Transverse colon (tissue), 4 donors: ENCODE data around the gene GPR162. TPM values are rescaled to one million over a fixed set of nuclear protein-coding genes. Genes with fewer than 3 reads are reported as not detected.

ENCODE experiments used
- DNase-seq: peaks from one replicate; pipeline ENCODE4 v3.0.0-alpha.2; 2019
- H3K27ac ChIP-seq, 4 donors: fragments of 200-600 bp; sonication (generic); 2 replicates each; pipeline ENCODE4 v1.5.1; 2016 to 2018; ENCODE audit warnings: inconsistent platforms in 4 of 4
- H3K27me3 ChIP-seq: fragments of 200-600 bp; sonication (generic); 2 replicates; pipeline ENCODE4 v1.5.1; 2017; ENCODE audit warnings: inconsistent platforms
- H3K36me3 ChIP-seq, 4 donors: fragments of 200-600 bp; sonication (generic); 2 replicates each; pipeline ENCODE4 v1.5.1; 2017 to 2019; ENCODE audit warnings: inconsistent platforms in 4 of 4
- H3K4me1 ChIP-seq, 4 donors: fragments of 200-600 bp; sonication (generic); 2 replicates each; pipeline ENCODE4 v1.5.1; 2017 to 2020; ENCODE audit warnings: inconsistent platforms in 4 of 4
- H3K4me3 ChIP-seq, 4 donors: fragments of 200-600 bp; sonication (generic); 1 replicate in 1 of 4; 2 replicates in 3 of 4; pipeline versions ENCODE4 v1.5.1 to v1.6.1; 2017 to 2019; ENCODE audit warnings: inconsistent platforms in 4 of 4
- H3K9me3 ChIP-seq, 2 donors: fragments of 200-600 bp; sonication (generic); 2 replicates each; pipeline ENCODE4 v1.5.1; 2017 to 2019; ENCODE audit warnings: inconsistent platforms in 2 of 2
- CTCF ChIP-seq, 5 experiments: fragments of 200-600 bp in 3 of 5; fragments of 450-650 bp in 2 of 5; sonication (generic) in 3 of 5; IDR thresholded peaks; 1 replicate in 2 of 5; 2 replicates in 3 of 5; pipeline ENCODE4 v1.5.1; 2016 to 2017; ENCODE audit warnings: antibody characterized with exemption in 5 of 5, inconsistent platforms in 3 of 5, mild to moderate bottlenecking in 2 of 5, moderate library complexity in 1 of 5
- EP300 ChIP-seq: sonication (generic); formaldehyde crosslinking; IDR thresholded peaks from one replicate; pipeline ENCODE4 v1.6.1; 2017; ENCODE audit warnings: antibody characterized with exemption, low read depth
- POLR2A ChIP-seq: fragments of 450-650 bp; IDR thresholded peaks from one replicate; pipeline ENCODE4 v1.6.1; 2016; ENCODE audit warnings: antibody characterized with exemption, mild to moderate bottlenecking, moderate library complexity
- POLR2AphosphoS5 ChIP-seq, 3 donors: sonication (generic); formaldehyde crosslinking; IDR thresholded peaks; one replicate each; pipeline ENCODE4 v1.6.1; 2016; ENCODE audit warnings: antibody characterized with exemption in 3 of 3
- WGBS, 2 donors: methylation state at CpG; one replicate each; pipeline ENCODE4 v1.1.5; 2018; ENCODE audit warnings: low coverage in 1 of 2; 5-methylcytosine and 5-hydroxymethylcytosine counted together
- in situ Hi-C, 4 donors: fragments of 200-750 bp; cut with MboI; loops; one replicate each; pipeline versions ENCODE4 v1.15.0 to v1.15.1; 2017; ENCODE audit warnings: low sequenced_read_pairs in 3 of 4, low pct_ligation_motif_present in 1 of 4, low pct_unique_long_range_greater_than_20kb in 1 of 4
- intact Hi-C: fragments of 100-400 bp; cut with DNase I; formaldehyde crosslinking; loops from one replicate; pipeline ENCODE4 v1.15.1; 2023; ENCODE audit warnings: low total_unique reads
- total RNA-seq, 4 donors: library from RNA; depleted of rRNA; stranded (reverse); fragments of >200 nt; gene quantifications; one replicate each; pipeline ENCODE4 v1.1.0, GENCODE V29; 2016

GPR162 gene
- total RNA-seq, 4 donors from 2014 or later = 3.0 to 6.4 (median 3.1) TPM; not detected in 1

GRCh38 chr12:6818645-6819044, 3.0 kb upstream of the GPR162 start:
- Histone ChIP-seq H3K9me3 (no peaks in the 10 kb centered on the region), H3K27me3 (peaks cover 16% of the 10 kb centered on the region), H3K36me3 (no peaks in the 10 kb centered on the region), H3K4me3 (no peak overlapping the region), H3K27ac (no peak overlapping the region), H3K4me1 (peaks cover 5 to 15% (median 11%) of the 10 kb centered on the region in 4 donors)
- in situ Hi-C loops = no loop called here
- no peak for DNase-seq
- 84 to 100% methylated on average over 1 to 5 of the region's 5 CpGs for WGBS, 2 donors
- intact Hi-C loops = no loop called here
- TF ChIP-seq CTCF (IDR thresholded peaks at IDR 0.05) (no peak), POLR2A (no peak), EP300 (no peak), POLR2AphosphoS5 (IDR thresholded peaks at IDR 0.05) (no peak)

- in situ Hi-C loops = loop anchor here in 1 of 4 donors (10.0 kb wide), 1 partner anchor 75 kb away; no protein-coding TSS in a partner anchor
- intact Hi-C loops = no loop called here
- TF ChIP-seq POLR2A (no peak), CTCF (IDR thresholded peaks at IDR 0.05) (no peak), EP300 (no peak), POLR2AphosphoS5 (IDR thresholded peaks at IDR 0.05) (no peak)
- Histone ChIP-seq H3K9me3 (no peaks in the 10 kb centered on the region), H3K27me3 (peaks cover 23% of the 10 kb centered on the region), H3K4me3 (no peak overlapping the region), H3K4me1 (peaks cover 5 to 15% (median 11%) of the 10 kb centered on the region in 4 donors), H3K36me3 (no peaks in the 10 kb centered on the region), H3K27ac (no peak overlapping the region)
- no peak for DNase-seq
- WGBS, 2 donors = 81 to 100% methylated on average over 4 to 13 of the region's 13 CpGs
These were observed 2.3 kb upstream of the GPR162 start for GRCh38 chr12:6819106-6820030.

GRCh38 chr12:6820166-6820565, 1.5 kb upstream of the GPR162 start:
- DNase-seq = no peak
- 71 to 90% methylated on average over 4 to 5 of the region's 5 CpGs for WGBS, 2 donors

More at GRCh38 chr12:6820166-6820565, 1.5 kb upstream of the GPR162 start:
- Histone ChIP-seq H3K9me3 (no peaks in the 10 kb centered on the region), H3K27me3 (peaks cover 31% of the 10 kb centered on the region), H3K36me3 (no peaks in the 10 kb centered on the region), H3K4me3 (no peak overlapping the region), H3K27ac (no peak overlapping the region), H3K4me1 (peaks cover 5 to 17% (median 11%) of the 10 kb centered on the region in 4 donors)
- TF ChIP-seq EP300 (no peak), CTCF (IDR thresholded peaks at IDR 0.05) (no peak), POLR2AphosphoS5 (IDR thresholded peaks at IDR 0.05) (no peak), POLR2A (no peak)
- in situ Hi-C loops = loop anchor here in 1 of 4 donors (10.0 kb wide), 1 partner anchor 75 kb away; no protein-coding TSS in a partner anchor
- intact Hi-C loops = no loop called here
